Peyer's patch (tissue), 4 donors: ENCODE data around the gene NFU1. TPM values are rescaled to one million over a fixed set of nuclear protein-coding genes. Genes with fewer than 3 reads are reported as not detected.
A peak's percentile ranks its signal among the peaks of the same experiment; 100 is the strongest.

Experiments
- DNase-seq, 3 donors: peaks; one replicate each; pipeline ENCODE4 v3.0.0-alpha.2; 2017 to 2019
- H3K27ac ChIP-seq, 4 donors: fragments of 200-600 bp; sonication (generic); one replicate each; pipeline ENCODE4 v1.5.1; 2016 to 2019
- H3K27me3 ChIP-seq, 2 donors: fragments of 200-600 bp; sonication (generic); one replicate each; pipeline ENCODE4 v1.5.1; 2019
- H3K36me3 ChIP-seq, 3 donors: fragments of 200-600 bp; sonication (generic); one replicate each; pipeline ENCODE4 v1.5.1; 2016 to 2019
- H3K4me1 ChIP-seq, 4 donors: fragments of 200-600 bp; sonication (generic); one replicate each; pipeline ENCODE4 v1.5.1; 2016 to 2019
- H3K4me3 ChIP-seq, 4 donors: fragments of 200-600 bp; sonication (generic); 1 replicate in 3 of 4; 2 replicates in 1 of 4; pipeline ENCODE4 v1.5.1; 2016 to 2019; ENCODE audit warnings: mild to moderate bottlenecking in 1 of 4
- H3K9me3 ChIP-seq, 4 donors: fragments of 200-600 bp; sonication (generic); one replicate each; pipeline ENCODE4 v1.5.1; 2016 to 2019; ENCODE audit warnings: mild to moderate bottlenecking in 1 of 4
- POLR2A ChIP-seq, 2 donors: fragments of 450-650 bp; IDR thresholded peaks; one replicate each; pipeline ENCODE4 v1.5.1; 2017; ENCODE audit warnings: antibody characterized with exemption in 2 of 2, mild to moderate bottlenecking in 2 of 2, moderate library complexity in 2 of 2
- total RNA-seq, 4 donors: library from RNA; depleted of rRNA; stranded (reverse); fragments of >200 nt; gene quantifications; one replicate each; pipeline ENCODE4 v1.1.0, GENCODE V29; 2016
- TF ChIP-seq, protein P1 (sequence below), 6 experiments: fragments of 450-650 bp in 4 of 6; fragments of 200-600 bp in 2 of 6; sonication (generic) in 1 of 6; IDR thresholded peaks; one replicate each; pipeline ENCODE4 v1.5.1; 2017 to 2019; ENCODE audit warnings: antibody characterized with exemption in 6 of 6, mild to moderate bottlenecking in 3 of 6, moderate library complexity in 1 of 6

NFU1 gene
- total RNA-seq, 4 donors from 2014 or later = 16.9 to 47.0 (median 40.4) TPM

DNA sequence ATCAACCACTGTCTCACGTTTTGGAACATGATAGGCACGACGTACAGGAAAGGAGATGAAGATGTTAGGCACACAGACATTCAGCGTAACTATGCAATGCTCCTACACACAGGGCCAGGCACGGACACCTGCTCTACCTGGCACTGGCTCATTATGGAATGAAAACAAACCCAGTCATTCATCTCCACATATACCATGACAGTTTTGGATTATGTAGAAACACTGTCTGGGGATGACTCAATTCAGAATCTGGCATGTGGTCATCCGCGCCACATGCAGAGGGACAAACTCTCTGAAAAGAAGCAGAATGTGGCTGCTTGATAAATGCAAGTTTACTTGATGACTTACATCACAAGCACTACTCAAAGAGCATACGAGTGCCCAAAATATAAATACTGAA lies 29.5 kb upstream of the NFU1 start:
- no peak overlapping the region for H3K4me3 ChIP-seq
- no peaks in the 10 kb centered on the region for H3K9me3 ChIP-seq
- H3K27me3 ChIP-seq = no peaks in the 10 kb centered on the region
- no peak overlapping the region for H3K27ac ChIP-seq
- peaks cover 0 to 10% (median 0%) of the 10 kb centered on the region in 3 donors for H3K36me3 ChIP-seq
- TF ChIP-seq POLR2A (IDR thresholded peaks at IDR 0.05) = no peak
- TF ChIP-seq, protein P1, sequence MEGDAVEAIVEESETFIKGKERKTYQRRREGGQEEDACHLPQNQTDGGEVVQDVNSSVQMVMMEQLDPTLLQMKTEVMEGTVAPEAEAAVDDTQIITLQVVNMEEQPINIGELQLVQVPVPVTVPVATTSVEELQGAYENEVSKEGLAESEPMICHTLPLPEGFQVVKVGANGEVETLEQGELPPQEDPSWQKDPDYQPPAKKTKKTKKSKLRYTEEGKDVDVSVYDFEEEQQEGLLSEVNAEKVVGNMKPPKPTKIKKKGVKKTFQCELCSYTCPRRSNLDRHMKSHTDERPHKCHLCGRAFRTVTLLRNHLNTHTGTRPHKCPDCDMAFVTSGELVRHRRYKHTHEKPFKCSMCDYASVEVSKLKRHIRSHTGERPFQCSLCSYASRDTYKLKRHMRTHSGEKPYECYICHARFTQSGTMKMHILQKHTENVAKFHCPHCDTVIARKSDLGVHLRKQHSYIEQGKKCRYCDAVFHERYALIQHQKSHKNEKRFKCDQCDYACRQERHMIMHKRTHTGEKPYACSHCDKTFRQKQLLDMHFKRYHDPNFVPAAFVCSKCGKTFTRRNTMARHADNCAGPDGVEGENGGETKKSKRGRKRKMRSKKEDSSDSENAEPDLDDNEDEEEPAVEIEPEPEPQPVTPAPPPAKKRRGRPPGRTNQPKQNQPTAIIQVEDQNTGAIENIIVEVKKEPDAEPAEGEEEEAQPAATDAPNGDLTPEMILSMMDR (IDR thresholded peaks at IDR 0.05) = no peak
- no peak for DNase-seq
- peaks cover 0 to 4% (median 0%) of the 10 kb centered on the region in 4 donors for H3K4me1 ChIP-seq

DNA sequence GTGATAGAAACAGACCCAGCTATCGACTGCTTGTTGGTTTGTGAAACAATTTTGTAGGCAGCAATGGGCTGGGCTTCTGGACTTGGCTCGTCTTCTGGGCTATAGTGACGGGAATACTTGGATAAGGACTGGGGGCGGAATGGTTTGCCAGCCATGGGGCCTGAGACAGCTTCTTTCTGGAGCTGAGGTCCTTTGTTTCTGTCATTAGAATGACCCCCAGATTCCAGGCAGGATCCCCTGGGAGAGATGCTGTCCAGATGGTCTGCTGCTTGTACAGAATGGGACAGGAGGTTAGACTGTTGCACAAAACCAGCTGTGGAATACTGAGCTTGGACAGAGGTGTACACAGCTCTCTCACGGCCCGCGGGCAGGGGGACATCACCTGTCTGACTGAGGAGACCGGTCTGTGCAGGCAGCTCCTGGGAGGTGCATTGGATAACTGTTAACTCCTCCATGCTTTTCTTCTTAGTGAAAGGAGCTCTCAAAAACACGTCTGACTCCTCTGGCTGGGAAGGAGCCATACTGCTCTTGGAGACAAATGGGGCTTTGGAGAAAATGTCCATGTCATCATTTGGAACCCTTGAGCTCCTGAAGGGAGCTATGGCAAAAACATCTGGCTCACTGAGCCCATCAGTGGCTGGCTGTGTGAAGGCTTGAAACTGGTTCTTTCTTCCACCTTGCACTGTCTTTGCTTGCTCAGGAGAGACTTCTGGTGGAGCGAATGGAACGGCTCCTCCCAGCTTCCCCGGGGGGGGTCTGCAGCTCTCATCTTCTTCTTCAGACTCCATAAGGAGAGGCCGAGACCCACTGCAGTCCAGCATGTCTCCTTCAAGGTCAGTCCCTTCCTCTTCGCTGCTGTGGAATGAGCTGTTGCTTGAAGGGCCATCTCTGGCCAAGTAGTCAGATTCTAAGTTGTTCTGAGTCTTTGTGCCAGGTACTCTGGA lies 28.6 kb upstream of the NFU1 start:
- peaks cover 0 to 10% (median 0%) of the 10 kb centered on the region in 3 donors for H3K36me3 ChIP-seq
- H3K4me3 ChIP-seq = no peak overlapping the region
- H3K9me3 ChIP-seq = no peaks in the 10 kb centered on the region
- no peak for TF ChIP-seq POLR2A (IDR thresholded peaks at IDR 0.05)
- TF ChIP-seq, protein P1 (IDR thresholded peaks at IDR 0.05) = no peak
- no peaks in the 10 kb centered on the region for H3K27me3 ChIP-seq
- no peak overlapping the region for H3K27ac ChIP-seq
- DNase-seq = peak in 1 of 3 donors; percentile 51
- H3K4me1 ChIP-seq = no peaks in the 10 kb centered on the region

DNA sequence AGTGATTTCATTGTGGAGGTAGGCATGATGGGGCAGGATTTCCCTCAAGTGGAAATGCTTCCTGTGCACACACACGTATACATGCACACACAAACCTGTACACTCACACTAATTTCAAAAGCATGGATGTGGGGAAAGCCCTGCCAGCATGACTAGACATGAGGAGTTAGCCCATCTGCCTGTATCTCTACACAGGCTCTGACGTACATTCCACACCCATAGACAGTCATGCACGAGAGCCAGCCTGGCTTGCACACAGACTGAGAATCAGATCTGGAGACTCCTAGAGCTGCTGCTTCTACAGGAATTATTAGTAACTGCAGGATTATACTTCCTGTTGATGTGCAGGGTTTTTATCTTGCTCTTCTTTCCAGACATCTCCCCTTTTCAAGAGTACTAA lies 27.3 kb upstream of the NFU1 start:
- no peak overlapping the region for H3K27ac ChIP-seq

DNA sequence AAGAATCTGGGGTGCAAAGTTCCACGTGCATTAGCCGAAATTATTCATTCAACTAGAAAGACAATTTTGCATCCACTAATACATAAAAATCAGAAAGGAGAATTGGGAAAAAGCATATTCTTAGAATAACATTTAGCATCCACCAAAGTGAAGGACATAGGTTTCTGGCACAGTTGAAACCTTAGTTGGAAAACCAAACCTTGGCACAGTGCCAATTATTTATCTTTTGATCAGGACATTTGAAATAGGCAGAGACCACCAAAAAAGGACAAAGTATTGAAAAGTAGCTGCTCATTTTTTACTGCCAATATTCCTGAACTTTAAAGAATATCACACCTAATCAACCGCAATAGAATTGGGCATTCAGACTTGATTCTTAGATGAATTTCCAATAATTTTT lies 25.5 kb upstream of the NFU1 start:
- H3K4me3 ChIP-seq = no peak overlapping the region
- no peaks in the 10 kb centered on the region for H3K4me1 ChIP-seq
- H3K9me3 ChIP-seq = no peaks in the 10 kb centered on the region
- TF ChIP-seq, protein P1 (IDR thresholded peaks at IDR 0.05) = no peak
- TF ChIP-seq POLR2A (IDR thresholded peaks at IDR 0.05) = no peak
- no peaks in the 10 kb centered on the region for H3K27me3 ChIP-seq
- DNase-seq = no peak
- peaks cover 0 to 10% (median 0%) of the 10 kb centered on the region in 3 donors for H3K36me3 ChIP-seq
- no peak overlapping the region for H3K27ac ChIP-seq

More for the DNA sequence above, 27.3 kb upstream of the NFU1 start:
- Histone ChIP-seq H3K4me3 (no peak overlapping the region), H3K4me1 (no peaks in the 10 kb centered on the region), H3K36me3 (peaks cover 0 to 10% (median 0%) of the 10 kb centered on the region in 3 donors), H3K27me3 (no peaks in the 10 kb centered on the region), H3K9me3 (no peaks in the 10 kb centered on the region)
- no peak for TF ChIP-seq POLR2A (IDR thresholded peaks at IDR 0.05)
- DNase-seq = peak in 1 of 3 donors; percentile 49

DNA sequence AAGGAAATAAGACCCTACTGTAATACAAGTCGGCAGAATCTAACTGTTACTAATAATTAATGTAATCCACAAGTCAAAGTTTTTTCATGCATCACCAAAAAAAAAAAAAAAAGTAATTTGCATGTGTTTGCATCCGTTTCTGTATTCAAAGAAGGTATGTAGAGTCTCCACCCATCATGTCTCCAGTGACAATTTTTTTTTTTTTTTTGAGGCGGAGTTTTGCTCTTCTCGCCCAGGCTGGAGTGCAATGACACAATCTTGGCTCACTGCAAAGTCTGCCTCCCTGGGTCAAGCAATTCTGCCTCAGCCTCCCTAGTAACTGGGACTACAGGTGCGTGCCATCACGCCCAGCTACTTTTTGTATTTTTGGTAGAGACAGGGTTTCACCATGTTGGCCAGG lies 24.2 kb upstream of the NFU1 start:
- Histone ChIP-seq H3K9me3 (no peaks in the 10 kb centered on the region), H3K27ac (no peak overlapping the region), H3K27me3 (no peaks in the 10 kb centered on the region), H3K4me1 (no peaks in the 10 kb centered on the region), H3K36me3 (peaks cover 0 to 10% (median 0%) of the 10 kb centered on the region in 3 donors), H3K4me3 (no peak overlapping the region)
- no peak for DNase-seq
- TF ChIP-seq, protein P1 (IDR thresholded peaks at IDR 0.05) = no peak
- no peak for TF ChIP-seq POLR2A (IDR thresholded peaks at IDR 0.05)

DNA sequence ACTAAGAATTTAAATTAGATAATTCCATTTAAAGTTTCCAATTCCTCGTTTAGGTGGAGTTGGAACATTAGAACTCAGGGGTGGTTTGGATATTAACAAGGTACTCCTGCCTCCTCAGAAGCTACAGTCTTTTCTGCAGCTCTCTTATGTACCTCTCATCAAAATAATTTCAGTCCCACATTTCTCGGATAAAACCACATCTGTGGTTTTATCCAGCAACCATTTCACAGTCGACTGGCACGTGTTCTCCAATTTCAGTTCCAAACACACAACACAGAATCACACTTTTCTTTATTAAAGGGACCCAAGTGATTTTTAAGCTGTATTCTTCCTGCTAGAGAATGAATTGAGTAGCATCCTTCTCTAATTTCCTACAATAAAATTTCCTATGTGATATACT lies 22.7 kb upstream of the NFU1 start:
- H3K27me3 ChIP-seq = no peaks in the 10 kb centered on the region
- DNase-seq = no peak
- no peak overlapping the region for H3K27ac ChIP-seq
- H3K36me3 ChIP-seq = no peaks in the 10 kb centered on the region
- no peaks in the 10 kb centered on the region for H3K4me1 ChIP-seq
- no peaks in the 10 kb centered on the region for H3K9me3 ChIP-seq
- H3K4me3 ChIP-seq = no peak overlapping the region
- TF ChIP-seq, protein P1 (IDR thresholded peaks at IDR 0.05) = no peak
- TF ChIP-seq POLR2A (IDR thresholded peaks at IDR 0.05) = no peak
